H9 (cell line): Measurements from ENCODE around the gene PMAIP1. TPM values are rescaled to one million over a fixed set of nuclear protein-coding genes. Genes with fewer than 3 reads are reported as not detected.

Source experiments
- DNase-seq: peaks from one replicate; pipeline ENCODE4 v3.0.0-alpha.2; 2017
- H2AFZ ChIP-seq: one replicate; pipeline ENCODE4 v1.6.1; 2013; ENCODE audit warnings: mild to moderate bottlenecking, low read length, control low read depth, moderate library complexity
- H2AK5ac ChIP-seq: 2 replicates; pipeline ENCODE4 v1.6.1; 2013; ENCODE audit warnings: low read length, control low read depth, mixed read lengths; ENCODE audit not compliant: insufficient read length
- H2BK120ac ChIP-seq: one replicate; pipeline ENCODE4 v1.6.1; 2013; ENCODE audit warnings: low read depth, mild to moderate bottlenecking, low read length, control low read depth, inconsistent platforms; ENCODE audit not compliant: poor library complexity, severe bottlenecking
- H2BK12ac ChIP-seq: 2 replicates; pipeline ENCODE4 v1.6.1; 2013; ENCODE audit warnings: low read length, control low read depth, mixed read lengths, low read depth; ENCODE audit not compliant: insufficient read length
- H2BK15ac ChIP-seq: 2 replicates; pipeline ENCODE4 v1.6.1; 2013; ENCODE audit warnings: low read depth, low read length, control low read depth
- H2BK20ac ChIP-seq: one replicate; pipeline ENCODE4 v1.6.1; 2013; ENCODE audit warnings: low read depth, mild to moderate bottlenecking, low read length, control low read depth, inconsistent platforms; ENCODE audit not compliant: poor library complexity, severe bottlenecking
- H2BK5ac ChIP-seq: 2 replicates; pipeline ENCODE4 v1.6.1; 2013; ENCODE audit warnings: low read length, control low read depth, mixed read lengths; ENCODE audit not compliant: insufficient read length
- H3K14ac ChIP-seq: 2 replicates; pipeline ENCODE4 v1.6.1; 2013; ENCODE audit warnings: low read length, control low read depth; ENCODE audit not compliant: insufficient read depth
- H3K18ac ChIP-seq: 2 replicates; pipeline ENCODE4 v1.6.1; 2013; ENCODE audit warnings: low read depth, mild to moderate bottlenecking, mixed read lengths, low read length, control low read depth; ENCODE audit not compliant: insufficient read length
- H3K23ac ChIP-seq: 2 replicates; pipeline ENCODE4 v1.6.1; 2013; ENCODE audit warnings: low read length, control low read depth, mixed read lengths, low read depth; ENCODE audit not compliant: insufficient read length
- H3K23me2 ChIP-seq: 2 replicates; pipeline ENCODE4 v1.6.1; 2013; ENCODE audit warnings: low read depth, mild to moderate bottlenecking, mixed read lengths, low read length, control low read depth; ENCODE audit not compliant: insufficient read length, poor library complexity, severe bottlenecking
- H3K27ac ChIP-seq: 2 replicates; pipeline ENCODE4 v1.5.1; 2013; ENCODE audit warnings: low read length, control low read depth, mixed read lengths, low read depth; ENCODE audit not compliant: insufficient read length
- H3K27me3 ChIP-seq: 2 replicates; pipeline ENCODE4 v1.6.1; 2013; ENCODE audit warnings: low read length, control low read depth, inconsistent platforms; ENCODE audit not compliant: insufficient read depth
- H3K4ac ChIP-seq: 2 replicates; pipeline ENCODE4 v1.6.1; 2013; ENCODE audit warnings: low read depth, mild to moderate bottlenecking, control low read depth, inconsistent platforms, low read length, moderate library complexity
- H3K4me1 ChIP-seq: 2 replicates; pipeline ENCODE4 v1.6.1; 2013; ENCODE audit warnings: low read length, control low read depth, inconsistent platforms; ENCODE audit not compliant: insufficient read depth
- H3K4me2 ChIP-seq: 2 replicates; pipeline ENCODE4 v1.6.1; 2013; ENCODE audit warnings: low read length, control low read depth, mixed read lengths; ENCODE audit not compliant: insufficient read length, insufficient read depth
- H3K56ac ChIP-seq: 2 replicates; pipeline ENCODE4 v1.6.1; 2013; ENCODE audit warnings: low read depth, mild to moderate bottlenecking, mixed read lengths, low read length, control low read depth; ENCODE audit not compliant: insufficient read length
- H3K79me1 ChIP-seq: 2 replicates; pipeline ENCODE4 v1.6.1; 2013; ENCODE audit warnings: low read depth, mild to moderate bottlenecking, moderate library complexity, low read length, control low read depth, inconsistent platforms; ENCODE audit not compliant: insufficient read depth, poor library complexity, severe bottlenecking
- H3K79me2 ChIP-seq: 2 replicates; pipeline ENCODE4 v1.6.1; 2013; ENCODE audit warnings: low read length, control low read depth, inconsistent platforms; ENCODE audit not compliant: insufficient read depth
- H3K9ac ChIP-seq: 2 replicates; pipeline ENCODE4 v1.6.1; 2013; ENCODE audit warnings: low read length, control low read depth, mixed read lengths; ENCODE audit not compliant: insufficient read length; ENCODE audit errors: extremely low read depth
- H3K9me3 ChIP-seq: one replicate; pipeline ENCODE4 v1.6.1; 2013; ENCODE audit warnings: low read depth, low read length, inconsistent platforms; ENCODE audit not compliant: control insufficient read depth
- H3T11ph ChIP-seq: one replicate; pipeline ENCODE4 v1.6.1; 2013; ENCODE audit warnings: mild to moderate bottlenecking, low read length, control low read depth, inconsistent platforms
- H4K20me1 ChIP-seq: one replicate; pipeline ENCODE4 v1.6.1; 2013; ENCODE audit not compliant: control insufficient read depth, insufficient read length, insufficient read depth
- H4K5ac ChIP-seq: 2 replicates; pipeline ENCODE4 v1.6.1; 2013; ENCODE audit warnings: low read depth, mild to moderate bottlenecking, mixed read lengths, low read length, control low read depth; ENCODE audit not compliant: insufficient read length
- H4K8ac ChIP-seq: replicated peaks from 2 replicates; pipeline ENCODE4 v1.6.1; 2013; ENCODE audit warnings: low read length, control low read depth, mixed read lengths, low read depth; ENCODE audit not compliant: insufficient read length
- H4K91ac ChIP-seq: 2 replicates; pipeline ENCODE4 v1.6.1; 2013; ENCODE audit warnings: low read depth, mild to moderate bottlenecking, moderate library complexity, mixed read lengths, low read length, control low read depth; ENCODE audit not compliant: insufficient read length
- H3K27ac Mint-ChIP-seq, 3 experiments: 2 replicates in 2 of 3; 3 replicates in 1 of 3; pipeline ENCODE4 v1.8.0; 2020 to 2021; ENCODE audit warnings: mixed read lengths in 3 of 3, mild to moderate bottlenecking in 1 of 3, moderate library complexity in 1 of 3
- H3K27me3 Mint-ChIP-seq: 2 replicates; pipeline ENCODE4 v1.8.0; 2021; ENCODE audit warnings: low read depth, mild to moderate bottlenecking, moderate library complexity, mixed read lengths
- H3K36me3 Mint-ChIP-seq, 3 experiments: 2 replicates in 2 of 3; 3 replicates in 1 of 3; pipeline ENCODE4 v1.8.0; 2020 to 2021; ENCODE audit warnings: low read depth in 3 of 3, mixed read lengths in 3 of 3; ENCODE audit not compliant: insufficient read depth in 1 of 3
- H3K4me1 Mint-ChIP-seq, 2 experiments: 2 replicates each; pipeline ENCODE4 v1.8.0; 2020; ENCODE audit warnings: mixed read lengths in 2 of 2
- H3K4me3 Mint-ChIP-seq, 2 experiments: 2 replicates in 1 of 2; 3 replicates in 1 of 2; pipeline ENCODE4 v1.8.0; 2020 to 2021; ENCODE audit warnings: mild to moderate bottlenecking in 2 of 2, mixed read lengths in 2 of 2, moderate library complexity in 1 of 2
- H3K9me3 Mint-ChIP-seq, 2 experiments: 2 replicates in 1 of 2; 3 replicates in 1 of 2; pipeline ENCODE4 v1.8.0; 2020; ENCODE audit warnings: mild to moderate bottlenecking in 2 of 2, mixed read lengths in 2 of 2, moderate library complexity in 1 of 2
- WGBS: extraction: QIAGEN DNeasy Blood & Tissue Kit; methylation state at CpG from one replicate; pipeline ENCODE4 v1.1.7; 2013; ENCODE audit warnings: missing lambda C conversion rate, low lambda C conversion rate, mixed read lengths; ENCODE audit not compliant: insufficient read length; ENCODE audit errors: extremely low coverage; 5-methylcytosine and 5-hydroxymethylcytosine counted together
- total RNA-seq: library from RNA; stranded (reverse); gene quantifications from 2 replicates; pipeline ENCODE4 v1.2.1, GENCODE V29; 2021
- TF ChIP-seq, protein P1 (sequence below): fragments of 200-600 bp; sonication (generic); conservative IDR thresholded peaks from 3 replicates; pipeline ENCODE4 v1.8.0; 2021; ENCODE audit warnings: antibody characterized with exemption, mild to moderate bottlenecking

The PMAIP1 gene
- total RNA-seq, 1 experiment from 2014 or later: 152 TPM

DNA sequence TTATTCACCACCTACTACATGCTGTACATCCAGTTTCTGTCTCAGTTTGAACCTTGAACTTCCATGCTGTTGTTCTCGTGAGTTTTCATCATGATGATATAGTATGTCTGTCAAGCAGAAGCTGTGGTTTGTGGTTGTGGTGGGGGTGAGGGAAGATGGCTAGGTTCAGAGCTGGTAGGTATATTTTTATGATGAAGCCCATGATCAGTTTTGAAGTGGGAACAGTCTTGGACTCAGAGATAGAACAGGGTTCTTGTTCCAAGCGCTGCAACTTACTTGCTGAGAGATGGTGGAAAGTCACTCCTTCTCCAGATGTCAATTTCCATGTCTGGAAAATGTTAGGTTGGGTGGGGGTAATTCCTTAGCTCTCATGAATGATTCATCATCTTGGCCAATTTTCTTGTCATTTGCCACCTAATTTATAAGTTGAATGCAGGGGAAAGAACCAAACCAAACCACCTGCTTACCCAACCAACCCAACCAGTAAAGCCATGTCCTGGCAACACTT, 21.6 kb downstream of the PMAIP1 start:
- Histone ChIP-seq H2AFZ (no peak overlapping the region), H3K9me3 (no peaks in the 10 kb centered on the region), H4K5ac (no peak overlapping the region), H3K4me1 (peaks cover 4% of the 10 kb centered on the region), H2BK20ac (no peak overlapping the region), H2BK120ac (no peak overlapping the region), H4K8ac (no peak overlapping the region), H3K14ac (no peak overlapping the region), H3K56ac (no peak overlapping the region), H2AK5ac (no peak overlapping the region), H2BK5ac (no peak overlapping the region), H4K20me1 (no peaks in the 10 kb centered on the region), H3K27me3 (no peaks in the 10 kb centered on the region), H3K23ac (no peak overlapping the region), H3K79me1 (no peaks in the 10 kb centered on the region), H3K79me2 (no peaks in the 10 kb centered on the region), H3K4me2 (no peak overlapping the region), H2BK15ac (no peak overlapping the region), H3K4ac (no peak overlapping the region), H3K9ac (no peak overlapping the region), H3K23me2 (no peaks in the 10 kb centered on the region), H2BK12ac (no peak overlapping the region), H3K27ac (no peak overlapping the region), H3K18ac (no peak overlapping the region), H3T11ph (no peak overlapping the region), H4K91ac (no peak overlapping the region)
- peaks cover 15 to 17% of the 10 kb centered on the region in 2 experiments for H3K4me1 Mint-ChIP-seq
- DNase-seq: no peak
- H3K4me3 Mint-ChIP-seq: no peak overlapping the region
- peak overlapping the region in 1 of 3 experiments; percentile 91; a peak in 1 of 7 replicates for H3K27ac Mint-ChIP-seq
- H3K36me3 Mint-ChIP-seq: no peaks in the 10 kb centered on the region
- no peaks in the 10 kb centered on the region for H3K27me3 Mint-ChIP-seq
- no peaks in the 10 kb centered on the region for H3K9me3 Mint-ChIP-seq
- WGBS: no CpG with 5 or more reads among the region's 2 CpGs
- TF ChIP-seq, protein P1, sequence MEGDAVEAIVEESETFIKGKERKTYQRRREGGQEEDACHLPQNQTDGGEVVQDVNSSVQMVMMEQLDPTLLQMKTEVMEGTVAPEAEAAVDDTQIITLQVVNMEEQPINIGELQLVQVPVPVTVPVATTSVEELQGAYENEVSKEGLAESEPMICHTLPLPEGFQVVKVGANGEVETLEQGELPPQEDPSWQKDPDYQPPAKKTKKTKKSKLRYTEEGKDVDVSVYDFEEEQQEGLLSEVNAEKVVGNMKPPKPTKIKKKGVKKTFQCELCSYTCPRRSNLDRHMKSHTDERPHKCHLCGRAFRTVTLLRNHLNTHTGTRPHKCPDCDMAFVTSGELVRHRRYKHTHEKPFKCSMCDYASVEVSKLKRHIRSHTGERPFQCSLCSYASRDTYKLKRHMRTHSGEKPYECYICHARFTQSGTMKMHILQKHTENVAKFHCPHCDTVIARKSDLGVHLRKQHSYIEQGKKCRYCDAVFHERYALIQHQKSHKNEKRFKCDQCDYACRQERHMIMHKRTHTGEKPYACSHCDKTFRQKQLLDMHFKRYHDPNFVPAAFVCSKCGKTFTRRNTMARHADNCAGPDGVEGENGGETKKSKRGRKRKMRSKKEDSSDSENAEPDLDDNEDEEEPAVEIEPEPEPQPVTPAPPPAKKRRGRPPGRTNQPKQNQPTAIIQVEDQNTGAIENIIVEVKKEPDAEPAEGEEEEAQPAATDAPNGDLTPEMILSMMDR: no peak
